IMR-90 (cell line): ENCODE measurements around the gene ZGRF1. TPM values are rescaled to one million over a fixed set of nuclear protein-coding genes. Genes with fewer than 3 reads are reported as not detected.

Experiments
- ATAC-seq: fragments of 200-7000 bp; cut with Tn5 transposase; 2 replicates; pipeline ENCODE4 v1.9.1; 2020; ENCODE audit warnings: low read depth, mild to moderate bottlenecking, moderate library complexity
- BruUV-seq: library from RNA; stranded (reverse); fragments of 400-500 nt; replicated peaks from 2 replicates; lab custom pipeline; 2021; lab: Mats Ljungman, UMichigan
- CTCF ChIA-PET: fragments of 300-600 bp; formaldehyde crosslinking; extraction: SDS; loops from one replicate; lab custom pipeline; 2021; ENCODE audit warnings: antibody characterized with exemption; lab: Yijun Ruan, JAX
- POLR2A ChIA-PET: fragments of 300-600 bp; sonication (Branson Sonifier 250); formaldehyde crosslinking; loops from one replicate; lab custom pipeline; 2022; ENCODE audit warnings: antibody characterized with exemption; ENCODE audit not compliant: unreplicated experiment; lab: Charles Lee
- DNase-seq: peaks from one replicate; pipeline ENCODE4 v3.0.0; 2013
- H2AFZ ChIP-seq: replicated peaks from 2 replicates; pipeline ENCODE3; 2013; ENCODE audit warnings: low read length, mild to moderate bottlenecking; ENCODE audit not compliant: poor library complexity
- H2AK5ac ChIP-seq: 2 replicates; pipeline ENCODE4 v1.6.1; 2013; ENCODE audit warnings: low read depth, low read length, inconsistent platforms
- H2AK9ac ChIP-seq: replicated peaks from 2 replicates; pipeline ENCODE3; 2013; ENCODE audit warnings: mild to moderate bottlenecking, low read depth, low read length, moderate library complexity; ENCODE audit not compliant: poor library complexity
- H2BK120ac ChIP-seq: 2 replicates; pipeline ENCODE4 v1.6.1; 2013; ENCODE audit warnings: low read depth, low read length, inconsistent platforms
- H2BK15ac ChIP-seq: 3 replicates; pipeline ENCODE4 v1.6.1; 2013; ENCODE audit warnings: low read depth, low read length, inconsistent platforms
- H2BK20ac ChIP-seq: 2 replicates; pipeline ENCODE4 v1.6.1; 2013; ENCODE audit warnings: low read depth, mild to moderate bottlenecking, inconsistent platforms, low read length, moderate library complexity
- H2BK5ac ChIP-seq: 2 replicates; pipeline ENCODE4 v1.6.1; 2013; ENCODE audit warnings: mild to moderate bottlenecking, low read depth, low read length, inconsistent platforms; ENCODE audit not compliant: poor library complexity, severe bottlenecking
- H3K14ac ChIP-seq: replicated peaks from 2 replicates; pipeline ENCODE4 v1.6.1; 2013; ENCODE audit warnings: low read depth, low read length, inconsistent platforms
- H3K18ac ChIP-seq: 2 replicates; pipeline ENCODE4 v1.6.1; 2013; ENCODE audit warnings: low read depth, low read length, control low read depth
- H3K23ac ChIP-seq: 2 replicates; pipeline ENCODE4 v1.6.1; 2013; ENCODE audit warnings: low read depth, low read length, inconsistent platforms
- H3K27ac ChIP-seq: 2 replicates; pipeline ENCODE4 v1.5.1; 2013; ENCODE audit warnings: mild to moderate bottlenecking, control low read depth, low read length; ENCODE audit not compliant: insufficient read depth
- H3K27me3 ChIP-seq: 2 replicates; pipeline ENCODE4 v1.6.1; 2013; ENCODE audit warnings: low read length; ENCODE audit not compliant: control insufficient read depth, insufficient read depth
- H3K36me3 ChIP-seq: 2 replicates; pipeline ENCODE4 v1.6.1; 2013; ENCODE audit warnings: low read length, mixed read lengths; ENCODE audit not compliant: control insufficient read depth, insufficient read depth
- H3K4ac ChIP-seq: 2 replicates; pipeline ENCODE4 v1.6.1; 2013; ENCODE audit warnings: low read depth, low read length, inconsistent platforms
- H3K4me1 ChIP-seq: 2 replicates; pipeline ENCODE4 v1.6.1; 2013; ENCODE audit warnings: low read length, mixed read lengths; ENCODE audit not compliant: control insufficient read depth, insufficient read depth
- H3K4me2 ChIP-seq: 2 replicates; pipeline ENCODE4 v1.6.1; 2013; ENCODE audit warnings: low read depth, mild to moderate bottlenecking, control low read depth, low read length, moderate library complexity
- H3K4me3 ChIP-seq: 2 replicates; pipeline ENCODE4 v1.5.1; 2013; ENCODE audit warnings: low read depth, mild to moderate bottlenecking, control low read depth, low read length, moderate library complexity; ENCODE audit not compliant: insufficient read depth
- H3K56ac ChIP-seq: 2 replicates; pipeline ENCODE4 v1.6.1; 2013; ENCODE audit warnings: low read length, inconsistent platforms; ENCODE audit not compliant: insufficient read depth; ENCODE audit errors: extremely low read depth
- H3K79me1 ChIP-seq, 2 experiments: 2 replicates each; pipeline ENCODE4 v1.6.1; 2013; ENCODE audit warnings: low read length in 2 of 2, inconsistent platforms in 1 of 2, low read depth in 1 of 2
- H3K9ac ChIP-seq: 2 replicates; pipeline ENCODE4 v1.6.1; 2013; ENCODE audit warnings: low read depth, low read length, control low read depth
- H3K9me1 ChIP-seq: 2 replicates; pipeline ENCODE4 v1.6.1; 2013; ENCODE audit warnings: low read length, inconsistent platforms; ENCODE audit not compliant: insufficient read depth
- H3K9me3 ChIP-seq: 2 replicates; pipeline ENCODE4 v1.6.1; 2013; ENCODE audit warnings: low read length; ENCODE audit not compliant: control insufficient read depth, insufficient read depth
- H4K20me1 ChIP-seq: 2 replicates; pipeline ENCODE4 v1.6.1; 2013; ENCODE audit warnings: low read length, inconsistent platforms; ENCODE audit not compliant: insufficient read depth
- H4K5ac ChIP-seq: 2 replicates; pipeline ENCODE4 v1.6.1; 2013; ENCODE audit warnings: mild to moderate bottlenecking, low read depth, low read length, control low read depth
- H4K8ac ChIP-seq, 2 experiments: 2 replicates each; pipeline ENCODE4 v1.6.1; 2013; ENCODE audit warnings: low read depth in 2 of 2, low read length in 2 of 2, control low read depth in 1 of 2, inconsistent platforms in 1 of 2
- H4K91ac ChIP-seq: 2 replicates; pipeline ENCODE4 v1.6.1; 2013; ENCODE audit warnings: low read depth, low read length, inconsistent platforms; ENCODE audit not compliant: insufficient read depth
- CEBPB ChIP-seq: IDR thresholded peaks from 2 replicates; pipeline ENCODE4 v1.6.1; 2012; ENCODE audit warnings: low read depth, low read length, improper control_type of control experiment
- CHD1 ChIP-seq: IDR thresholded peaks from 2 replicates; pipeline ENCODE4 v1.6.1; 2012; ENCODE audit warnings: low read depth, low read length, improper control_type of control experiment
- ELK1 ChIP-seq: fragments of 150-350 bp; IDR thresholded peaks from 2 replicates; pipeline ENCODE4 v1.6.1; 2016; ENCODE audit warnings: low read depth, mild to moderate bottlenecking, low read length, moderate library complexity, borderline replicate concordance
- FOS ChIP-seq: fragments of 150-350 bp; IDR thresholded peaks from 2 replicates; pipeline ENCODE4 v1.6.1; 2016; ENCODE audit warnings: low read depth, low read length
- MAFK ChIP-seq: IDR thresholded peaks from 2 replicates; pipeline ENCODE4 v1.6.1; 2012; ENCODE audit warnings: low read depth, low read length, improper control_type of control experiment
- MAZ ChIP-seq: IDR thresholded peaks from 2 replicates; pipeline ENCODE4 v1.6.1; 2012; ENCODE audit warnings: low read depth, mild to moderate bottlenecking, low read length, improper control_type of control experiment, moderate library complexity, borderline replicate concordance
- MXI1 ChIP-seq: IDR thresholded peaks from 2 replicates; pipeline ENCODE4 v1.6.1; 2012; ENCODE audit warnings: low read depth, mild to moderate bottlenecking, low read length, moderate library complexity, borderline replicate concordance
- POLR2A ChIP-seq: IDR thresholded peaks from 2 replicates; pipeline ENCODE4 v1.6.1; 2012; ENCODE audit warnings: mild to moderate bottlenecking, low read depth, low read length
- RAD21 ChIP-seq: IDR thresholded peaks from 2 replicates; pipeline ENCODE4 v1.6.1; 2012; ENCODE audit warnings: low read length, improper control_type of control experiment
- RCOR1 ChIP-seq: IDR thresholded peaks from 2 replicates; pipeline ENCODE4 v1.6.1; 2012; ENCODE audit warnings: mild to moderate bottlenecking, low read length, improper control_type of control experiment; ENCODE audit not compliant: insufficient replicate concordance
- RFX5 ChIP-seq: IDR thresholded peaks from 2 replicates; pipeline ENCODE4 v1.8.0; 2012; ENCODE audit warnings: low read depth, mild to moderate bottlenecking, low read length, moderate library complexity
- SMC3 ChIP-seq: fragments of 150-350 bp; IDR thresholded peaks from 2 replicates; pipeline ENCODE4 v1.6.1; 2016; ENCODE audit warnings: low read depth, mild to moderate bottlenecking, antibody characterized with exemption, low read length, moderate library complexity
- WGBS, 2 experiments: methylation state at CpG; one replicate each; pipeline versions ENCODE4 v1.1.5 to v1.1.7; 2013; ENCODE audit warnings: missing lambda C conversion rate in 2 of 2; ENCODE audit not compliant: insufficient read length in 1 of 2; ENCODE audit errors: extremely low coverage in 2 of 2; 5-methylcytosine and 5-hydroxymethylcytosine counted together
- dilution Hi-C: fragments of 300-500 bp; cut with HindIII; formaldehyde crosslinking; loops from one replicate; pipeline ENCODE4 v1.14.3; 2018; ENCODE audit warnings: low sequenced_read_pairs; ENCODE audit not compliant: unreplicated experiment
- in situ Hi-C: fragments of 300-500 bp; cut with MboI; formaldehyde crosslinking; loops from 3 replicates; pipeline ENCODE4 v1.14.3; 2019; ENCODE audit warnings: low sequenced_read_pairs, inconsistent platforms, mixed read lengths
- intact Hi-C: fragments of 100-400 bp; cut with micrococcal nuclease; formaldehyde crosslinking; loops from 2 replicates; pipeline ENCODE4 v1.10.0; 2022
- polyA plus RNA-seq, 3 experiments: library from polyadenylated mRNA; depleted of rRNA; stranded (reverse); fragments of >200 nt; gene quantifications; 2 replicates each; pipeline ENCODE4 v1.2.3, GENCODE V29; 2012; ENCODE audit warnings: low replicate concordance in 1 of 3
- total RNA-seq: library from RNA; depleted of rRNA; stranded (reverse); fragments of >200 nt; gene quantifications from 2 replicates; pipeline ENCODE4 v1.2.3, GENCODE V29; 2012
- TF ChIP-seq, protein P1 (sequence below): conservative IDR thresholded peaks from 2 replicates; pipeline ENCODE4 v1.5.1; 2012; ENCODE audit warnings: mild to moderate bottlenecking, low read depth, low read length, improper control_type of control experiment

The ZGRF1 gene
- total and polyA plus RNA-seq, 2 of the 4 experiments (the other 2 are of a cell fraction): 2.8 to 5.6 TPM

GRCh38 chr4:112531146-112531545, 105.6 kb downstream of the ZGRF1 start:
- in situ Hi-C loops (no loop called here), dilution Hi-C loops (no loop called here), intact Hi-C loops (no loop called here)
- no peak overlapping the region for H4K5ac ChIP-seq
- no peaks in the 10 kb centered on the region for H3K36me3 ChIP-seq
- no peak overlapping the region for H3K9ac ChIP-seq
- ATAC-seq (no peak), DNase-seq (peak; percentile 19)
- no peak overlapping the region for H3K4me2 ChIP-seq
- TF ChIP-seq POLR2A: no peak
- TF ChIP-seq SMC3: no peak
- TF ChIP-seq FOS: no peak
- no peak for TF ChIP-seq ELK1
- no peak for TF ChIP-seq MAZ
- TF ChIP-seq RCOR1: no peak
- TF ChIP-seq CHD1: no peak
- no peak for TF ChIP-seq MXI1
- TF ChIP-seq, protein P1, sequence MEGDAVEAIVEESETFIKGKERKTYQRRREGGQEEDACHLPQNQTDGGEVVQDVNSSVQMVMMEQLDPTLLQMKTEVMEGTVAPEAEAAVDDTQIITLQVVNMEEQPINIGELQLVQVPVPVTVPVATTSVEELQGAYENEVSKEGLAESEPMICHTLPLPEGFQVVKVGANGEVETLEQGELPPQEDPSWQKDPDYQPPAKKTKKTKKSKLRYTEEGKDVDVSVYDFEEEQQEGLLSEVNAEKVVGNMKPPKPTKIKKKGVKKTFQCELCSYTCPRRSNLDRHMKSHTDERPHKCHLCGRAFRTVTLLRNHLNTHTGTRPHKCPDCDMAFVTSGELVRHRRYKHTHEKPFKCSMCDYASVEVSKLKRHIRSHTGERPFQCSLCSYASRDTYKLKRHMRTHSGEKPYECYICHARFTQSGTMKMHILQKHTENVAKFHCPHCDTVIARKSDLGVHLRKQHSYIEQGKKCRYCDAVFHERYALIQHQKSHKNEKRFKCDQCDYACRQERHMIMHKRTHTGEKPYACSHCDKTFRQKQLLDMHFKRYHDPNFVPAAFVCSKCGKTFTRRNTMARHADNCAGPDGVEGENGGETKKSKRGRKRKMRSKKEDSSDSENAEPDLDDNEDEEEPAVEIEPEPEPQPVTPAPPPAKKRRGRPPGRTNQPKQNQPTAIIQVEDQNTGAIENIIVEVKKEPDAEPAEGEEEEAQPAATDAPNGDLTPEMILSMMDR: no peak
- no peak for TF ChIP-seq RAD21
- TF ChIP-seq RFX5: no peak
- no peak for TF ChIP-seq MAFK
- no peak for TF ChIP-seq CEBPB
- H2AFZ ChIP-seq: no peak overlapping the region
- H2AK5ac ChIP-seq: no peak overlapping the region
- no peak overlapping the region for H3K4ac ChIP-seq
- H3K23ac ChIP-seq: no peak overlapping the region
- no peak overlapping the region for H2BK120ac ChIP-seq
- ChIA-PET POLR2A (no interaction called here), CTCF (interaction anchor here (1.2 kb wide), 1 partner anchor 8 kb away, joined by 3 read pairs; no protein-coding TSS in a partner anchor)
- H4K91ac ChIP-seq: no peak overlapping the region
- H2AK9ac ChIP-seq: no peak overlapping the region
- no peak overlapping the region for H3K4me3 ChIP-seq
- H3K56ac ChIP-seq: no peak overlapping the region
- H3K27me3 ChIP-seq: peaks cover 4% of the 10 kb centered on the region; the same call in 1 of the 2 replicates
- BruUV-seq: no TSS peak
- H3K79me1 ChIP-seq: no peaks in the 10 kb centered on the region
- H3K9me3 ChIP-seq: no peaks in the 10 kb centered on the region
- no peak overlapping the region for H2BK20ac ChIP-seq
- H3K4me1 ChIP-seq: no peaks in the 10 kb centered on the region
- no peak overlapping the region for H2BK15ac ChIP-seq
- H4K20me1 ChIP-seq: no peaks in the 10 kb centered on the region
- WGBS, 2 experiments: no CpG with 5 or more reads among the region's 1 CpG
- H4K8ac ChIP-seq: no peak overlapping the region
- no peak overlapping the region for H2BK5ac ChIP-seq
- no peak overlapping the region for H3K18ac ChIP-seq
- H3K27ac ChIP-seq: no peak overlapping the region
- no peaks in the 10 kb centered on the region for H3K9me1 ChIP-seq
- no peak overlapping the region for H3K14ac ChIP-seq
